RWPE1 (cell line): ENCODE results near the gene USP43.
"Not testable (repeated sequence)": the region's sequence is repeated elsewhere in the genome, so short reads cannot be mapped to it uniquely, and the experiment has no call there.

ENCODE experiments used
- CTCF ChIA-PET: fragments of 350-600 bp; sonication (Branson Sonifier 250); formaldehyde crosslinking; extraction: SDS; loops from one replicate; lab custom pipeline; 2021; lab: Yijun Ruan, JAX
- POLR2A ChIA-PET: fragments of 400-600 bp; formaldehyde crosslinking; extraction: SDS; loops from one replicate; lab custom pipeline; 2020; ENCODE audit warnings: antibody characterized with exemption; ENCODE audit not compliant: low non-redundant PET; lab: Yijun Ruan, JAX
- DNase-seq: peaks from one replicate; pipeline ENCODE4 v3.0.0; 2012; ENCODE audit warnings: low spot score
- H3K27ac ChIP-seq: fragments of 450-650 bp; 2 replicates; pipeline ENCODE4 v1.5.1; 2017
- CTCF ChIP-seq: fragments of 450-650 bp; conservative IDR thresholded peaks from 2 replicates; pipeline ENCODE4 v1.5.1; 2017; ENCODE audit warnings: low read depth, mild to moderate bottlenecking

Gene USP43

GRCh38 chr17:9636501-9636900 is 8.8 kb upstream of the USP43 start:
- no peak overlapping the region for H3K27ac ChIP-seq
- no peak for TF ChIP-seq CTCF
- ChIA-PET CTCF (no interaction called here), POLR2A (no interaction called here)
- DNase-seq, result no peak

- CTCF ChIA-PET, result interaction anchor here (0.6 kb wide), 1 partner anchor 284 kb away, joined by 4 read pairs; no protein-coding TSS in a partner anchor
- POLR2A ChIA-PET, H3K27ac ChIP-seq, DNase-seq: not testable (repeated sequence)
Measured at GRCh38 chr17:9640388-9640787, 4.9 kb upstream of the USP43 start.

GRCh38 chr17:9643611-9644010 is 1.7 kb upstream of the USP43 start:
- POLR2A ChIA-PET, result no interaction called here
- no peak for DNase-seq
- CTCF ChIA-PET, result no interaction called here
- TF ChIP-seq CTCF, result no peak
- no peak overlapping the region for H3K27ac ChIP-seq

- ChIA-PET CTCF (interaction anchor here (0.7 to 1.5 kb wide), 3 partner anchors 22 to 121 kb away, joined by 3 to 5 read pairs (median 4); no protein-coding TSS in a partner anchor), POLR2A (no interaction called here)
- peak; percentile 37 for TF ChIP-seq CTCF
- peak; percentile 50 for DNase-seq
- H3K27ac ChIP-seq, result peak overlapping the region; percentile 80
Measured at GRCh38 chr17:9645851-9646545, 681 bp downstream of the USP43 start.

GRCh38 chr17:9646546-9646885 is 1.2 kb downstream of the USP43 start:
- TF ChIP-seq CTCF, result no peak
- DNase-seq, result no peak
- H3K27ac ChIP-seq, result no peak overlapping the region
- POLR2A ChIA-PET, result no interaction called here
- CTCF ChIA-PET, result interaction anchor here (0.7 to 1.5 kb wide), 2 partner anchors 79 to 121 kb away, joined by 3 to 5 read pairs; no protein-coding TSS in a partner anchor

GRCh38 chr17:9647014-9647413 is 1.7 kb downstream of the USP43 start:
- ChIA-PET POLR2A (no interaction called here), CTCF (interaction anchor here (0.6 to 1.0 kb wide), 2 partner anchors 68 to 82 kb away, joined by 3 to 6 read pairs; no protein-coding TSS in a partner anchor)
- DNase-seq, result peak; percentile 57
- H3K27ac ChIP-seq, result no peak overlapping the region
- TF ChIP-seq CTCF, result no peak

GRCh38 chr17:9648521-9649110 is 3.3 kb downstream of the USP43 start:
- TF ChIP-seq CTCF, result no peak
- no peak overlapping the region for H3K27ac ChIP-seq
- CTCF ChIA-PET, result interaction anchor here (0.6 to 0.9 kb wide), 2 partner anchors 80 to 191 kb away, joined by 3 to 5 read pairs; no protein-coding TSS in a partner anchor
- POLR2A ChIA-PET, result no interaction called here
- DNase-seq, result no peak
